Osteocyte (in vitro differentiated cells): ENCODE measurements around the gene SCYGR3. TPM values are rescaled to one million over a fixed set of nuclear protein-coding genes. Genes with fewer than 3 reads are reported as not detected.

Source experiments
- DNase-seq: peaks from one replicate; pipeline ENCODE4 v3.0.0; 2021; ENCODE audit warnings: mixed read lengths; ENCODE audit not compliant: unreplicated experiment; ENCODE audit errors: extremely low spot score
- H3K27ac Mint-ChIP-seq: one replicate; pipeline ENCODE4 v1.8.0; 2021; ENCODE audit warnings: mild to moderate bottlenecking, mixed read lengths; ENCODE audit not compliant: unreplicated experiment
- H3K27me3 Mint-ChIP-seq: one replicate; pipeline ENCODE4 v1.8.0; 2021; ENCODE audit warnings: mixed read lengths; ENCODE audit not compliant: unreplicated experiment
- H3K36me3 Mint-ChIP-seq: one replicate; pipeline ENCODE4 v1.8.0; 2021; ENCODE audit warnings: mixed read lengths; ENCODE audit not compliant: unreplicated experiment
- H3K4me1 Mint-ChIP-seq: one replicate; pipeline ENCODE4 v1.8.0; 2021; ENCODE audit warnings: mixed read lengths; ENCODE audit not compliant: unreplicated experiment
- H3K4me3 Mint-ChIP-seq: one replicate; pipeline ENCODE4 v1.8.0; 2021; ENCODE audit warnings: mild to moderate bottlenecking, moderate library complexity, mixed read lengths; ENCODE audit not compliant: unreplicated experiment
- H3K9me3 Mint-ChIP-seq: one replicate; pipeline ENCODE4 v1.8.0; 2021; ENCODE audit warnings: mixed read lengths; ENCODE audit not compliant: unreplicated experiment
- CTCF ChIP-seq: fragments of 200-600 bp; sonication (generic); IDR thresholded peaks from 2 replicates; pipeline ENCODE4 v1.5.0; 2021; ENCODE audit warnings: antibody characterized with exemption, mild to moderate bottlenecking, moderate library complexity
- total RNA-seq: library from RNA; stranded (reverse); gene quantifications from 2 replicates; pipeline ENCODE4 v1.2.1, GENCODE V29; 2021

The SCYGR3 gene
- total RNA-seq, 1 donor from 2014 or later, result not detected

GRCh38 chr2:227570615-227571014 is 44.0 kb downstream of the SCYGR3 start:
- no peak overlapping the region for H3K4me3 Mint-ChIP-seq
- H3K27ac Mint-ChIP-seq, result no peak overlapping the region
- DNase-seq, result no peak
- TF ChIP-seq CTCF, result no peak
- H3K4me1 Mint-ChIP-seq, result peaks cover 2% of the 10 kb centered on the region
- H3K9me3 Mint-ChIP-seq, result no peaks in the 10 kb centered on the region
- peaks cover 4% of the 10 kb centered on the region for H3K36me3 Mint-ChIP-seq
- H3K27me3 Mint-ChIP-seq, result no peaks in the 10 kb centered on the region

- Mint-ChIP-seq H3K4me1 (peaks cover 2% of the 10 kb centered on the region), H3K27me3 (no peaks in the 10 kb centered on the region), H3K4me3 (no peak overlapping the region), H3K27ac (no peak overlapping the region), H3K36me3 (peaks cover 7% of the 10 kb centered on the region), H3K9me3 (no peaks in the 10 kb centered on the region)
- DNase-seq, result no peak
- no peak for TF ChIP-seq CTCF
Observed at GRCh38 chr2:227568852-227569169, 45.8 kb downstream of the SCYGR3 start.

GRCh38 chr2:227566012-227566411 is 48.6 kb downstream of the SCYGR3 start:
- Mint-ChIP-seq H3K27ac (no peak overlapping the region), H3K4me3 (no peak overlapping the region), H3K4me1 (no peaks in the 10 kb centered on the region), H3K9me3 (no peaks in the 10 kb centered on the region), H3K36me3 (peaks cover 11% of the 10 kb centered on the region), H3K27me3 (no peaks in the 10 kb centered on the region)
- TF ChIP-seq CTCF, result no peak
- no peak for DNase-seq

GRCh38 chr2:227565080-227565479 is 49.6 kb downstream of the SCYGR3 start:
- H3K27ac Mint-ChIP-seq, result no peak overlapping the region
- H3K27me3 Mint-ChIP-seq, result no peaks in the 10 kb centered on the region
- H3K36me3 Mint-ChIP-seq, result peaks cover 11% of the 10 kb centered on the region
- no peaks in the 10 kb centered on the region for H3K9me3 Mint-ChIP-seq
- no peak for DNase-seq
- H3K4me1 Mint-ChIP-seq, result no peaks in the 10 kb centered on the region
- no peak overlapping the region for H3K4me3 Mint-ChIP-seq
- no peak for TF ChIP-seq CTCF

Other genes starting within 250 kb of the SCYGR3 start
- not detected in 2 replicates for gene TM4SF20, start 235.5 kb downstream of the SCYGR3 start, total RNA-seq
- gene SCYGR1, start 226.9 kb downstream of the SCYGR3 start, total RNA-seq, result not detected in 2 replicates
- gene AGFG1, start 142.7 kb downstream of the SCYGR3 start, total RNA-seq, result 51.2 and 55.1 TPM in 2 replicates
- not detected in 2 replicates for gene SCYGR2, start 15.9 kb downstream of the SCYGR3 start, total RNA-seq
- gene SCYGR4, start 2.7 kb upstream of the SCYGR3 start, total RNA-seq, result not detected in 2 replicates
- not detected in 2 replicates for gene SCYGR5, start 52.0 kb upstream of the SCYGR3 start, total RNA-seq
- gene SLC19A3, start 103.2 kb upstream of the SCYGR3 start, total RNA-seq, result not detected in 2 replicates
- gene SCYGR6, start 109.9 kb upstream of the SCYGR3 start, total RNA-seq, result not detected in 2 replicates
- gene SCYGR7, start 113.5 kb upstream of the SCYGR3 start, total RNA-seq, result not detected in 2 replicates
- not detected in 2 replicates for gene SCYGR8, start 131.1 kb upstream of the SCYGR3 start, total RNA-seq
- not detected in 2 replicates for gene CCL20, start 199.0 kb upstream of the SCYGR3 start, total RNA-seq